HG02798 (cell line): Measurements from ENCODE around the gene LZTS2.

Source experiments
- ATAC-seq: cut with Tn5 transposase; IDR thresholded peaks from one replicate; pipeline ENCODE4 v1.9.1; 2021; ENCODE audit warnings: mild to moderate bottlenecking; ENCODE audit not compliant: unreplicated experiment, poor library complexity

Gene LZTS2

DNA sequence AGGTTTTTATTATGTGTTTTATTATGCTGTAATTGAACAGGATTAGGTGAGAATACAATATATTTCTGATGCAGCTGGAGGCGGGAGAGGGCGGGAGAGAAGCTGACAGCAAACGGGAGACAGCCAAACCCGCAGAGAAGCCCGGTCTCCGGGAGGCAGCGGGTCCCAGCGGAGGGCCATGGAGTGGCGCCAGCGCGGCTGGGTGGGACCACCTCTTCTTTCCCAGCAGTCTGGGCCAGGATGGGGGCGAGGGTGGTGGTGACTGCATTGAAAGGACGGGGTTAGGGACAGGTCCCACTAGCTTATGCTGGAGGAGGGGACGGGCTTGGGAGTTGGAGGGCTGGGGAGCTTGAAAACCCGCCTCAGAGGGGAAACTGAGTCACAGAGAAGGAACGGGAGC, 47.7 kb downstream of the LZTS2 start:
- no peak for ATAC-seq

DNA sequence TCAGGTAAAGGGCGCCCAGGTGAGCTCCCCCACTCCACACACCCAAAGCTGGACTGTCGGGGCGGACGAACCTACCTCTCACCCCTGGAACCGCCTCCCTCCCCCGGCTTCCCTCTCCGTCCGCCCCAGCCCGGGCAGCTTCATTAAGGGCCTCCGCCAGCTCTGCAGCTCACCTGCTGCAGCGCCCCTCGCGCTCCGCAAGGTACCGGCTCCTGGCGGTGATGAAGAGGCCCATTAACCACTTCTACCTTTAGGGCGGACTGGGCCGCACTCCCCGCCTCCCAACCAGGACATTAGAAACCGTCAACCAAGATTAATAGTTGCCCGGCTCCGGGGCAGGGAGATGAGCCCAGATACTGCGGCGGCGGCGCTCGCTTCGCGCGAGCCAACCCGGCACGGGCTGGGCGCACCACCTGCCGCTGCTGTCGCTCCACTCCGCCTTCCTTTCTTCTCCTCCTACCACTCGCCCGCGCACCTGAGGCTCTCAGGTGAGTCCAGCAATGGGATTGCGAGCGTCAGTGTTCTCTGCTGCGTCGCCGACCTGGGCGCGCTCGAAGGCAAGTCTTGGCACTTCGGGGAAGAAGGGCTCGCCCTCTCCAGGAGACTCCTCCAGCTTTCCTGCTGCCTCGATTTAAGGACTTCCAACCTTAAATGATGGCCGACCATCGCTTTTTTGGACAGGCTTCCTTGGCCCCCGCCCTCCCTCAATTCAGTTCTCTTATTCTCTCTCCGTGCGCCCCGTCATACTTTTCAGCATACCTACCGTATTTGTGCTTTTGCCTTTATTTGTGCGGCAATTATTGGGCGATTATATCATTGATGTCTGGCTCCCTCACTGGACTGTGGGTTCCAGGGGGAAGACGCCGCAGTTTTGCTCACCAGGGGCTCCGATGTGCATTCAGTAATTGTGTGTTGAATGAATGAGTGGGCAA, 48.6 kb downstream of the LZTS2 start:
- ATAC-seq: no peak

DNA sequence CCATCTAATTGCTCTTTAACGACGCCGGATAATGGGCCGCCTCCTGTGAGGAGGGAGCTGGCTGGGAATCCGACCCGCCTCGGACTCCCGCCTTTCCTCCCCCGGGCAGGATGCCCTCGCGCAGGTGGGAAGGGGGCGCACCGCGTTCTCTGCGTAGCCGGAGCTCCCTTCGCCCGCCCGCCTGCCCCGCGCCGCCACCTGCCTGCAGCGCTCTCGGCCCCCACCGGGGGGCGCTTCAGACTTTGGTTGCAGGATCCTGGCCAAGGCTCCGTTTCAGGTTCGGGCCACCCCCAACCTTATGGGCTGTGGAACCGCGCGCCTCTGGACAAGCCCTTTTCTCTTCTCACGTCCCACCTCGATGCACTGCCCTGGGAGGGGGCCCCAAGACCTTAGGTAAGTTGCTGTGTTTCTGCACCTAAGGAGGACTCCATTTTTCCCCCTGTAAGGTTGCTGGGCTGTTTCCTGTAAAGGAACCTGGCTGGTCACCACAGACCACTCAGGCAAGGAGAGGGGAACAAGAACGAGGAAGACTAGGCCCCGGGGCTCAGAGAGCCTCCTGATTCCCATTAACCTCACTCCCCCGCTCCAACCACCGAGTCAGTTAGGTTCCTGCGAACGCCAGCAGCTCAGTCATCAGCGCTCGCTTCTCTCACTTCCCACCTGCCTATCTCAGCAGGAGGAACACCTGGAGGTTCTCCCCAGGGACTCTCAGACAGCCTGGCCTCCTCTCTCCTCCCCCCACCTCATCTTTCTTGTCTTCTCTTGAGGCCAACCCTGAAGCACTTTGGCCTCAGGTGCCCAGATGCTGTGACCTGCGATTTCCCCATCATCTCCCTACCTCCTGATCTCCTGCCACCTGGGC, 50.8 kb downstream of the LZTS2 start:
- ATAC-seq: peak; percentile 71

DNA sequence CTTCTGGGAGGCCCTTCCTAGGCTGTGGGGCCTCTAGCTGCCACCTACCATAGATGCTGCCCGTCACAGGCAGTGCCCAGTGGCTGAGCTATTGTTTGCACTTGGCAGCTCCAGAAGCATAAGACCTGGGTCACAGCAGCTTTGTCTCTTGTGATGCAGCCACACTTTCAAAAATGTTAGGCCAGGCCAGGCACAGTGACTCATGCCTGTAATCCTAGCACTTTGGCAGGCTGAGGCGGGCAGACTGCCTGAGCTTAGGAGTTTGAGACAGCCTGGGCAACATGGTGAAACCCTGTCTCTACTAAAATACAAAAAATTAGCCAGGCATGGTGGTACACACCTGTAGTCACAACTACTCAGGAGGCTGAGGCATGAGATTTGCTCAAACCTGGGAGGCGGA, 52.7 kb downstream of the LZTS2 start:
- no peak for ATAC-seq

DNA sequence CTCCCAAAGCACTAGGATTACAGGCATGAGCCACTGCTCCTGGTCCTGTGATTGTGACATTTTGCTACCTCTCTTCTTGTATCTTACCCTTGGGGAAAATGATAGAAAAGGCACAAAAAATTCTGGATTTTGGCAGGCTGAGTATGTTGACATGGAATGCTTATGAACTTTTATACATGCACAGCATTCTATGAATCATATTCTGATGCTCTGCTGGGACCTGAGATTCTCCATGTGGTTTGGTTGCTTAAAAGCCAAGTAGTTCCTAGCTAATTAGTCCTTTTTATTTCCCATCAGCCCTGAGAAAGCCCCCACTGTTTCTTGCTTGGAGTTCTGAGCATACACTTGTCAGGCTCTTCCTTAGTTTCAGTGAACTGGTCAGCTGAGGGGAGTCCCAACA, 53.9 kb downstream of the LZTS2 start:
- no peak for ATAC-seq

DNA sequence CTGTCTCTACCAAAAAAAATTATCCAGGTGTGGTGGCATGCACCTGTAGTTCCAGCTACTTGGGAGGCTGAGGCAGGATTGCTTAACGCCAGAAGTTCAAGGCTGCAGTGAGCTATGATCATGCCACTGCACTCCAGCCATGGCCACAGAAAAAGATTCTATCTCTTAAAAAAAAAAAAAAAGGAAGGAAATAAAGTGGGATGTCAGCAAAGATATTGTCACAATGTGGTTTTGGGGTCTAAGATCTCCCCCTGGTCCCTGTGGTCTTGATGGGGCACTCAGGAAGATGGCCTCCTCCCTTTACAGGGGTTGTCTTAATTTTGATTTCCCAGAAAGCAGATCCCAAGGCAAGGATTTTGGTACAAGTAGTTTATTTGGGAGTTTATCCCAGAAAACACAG, 54.7 kb downstream of the LZTS2 start:
- no peak for ATAC-seq

DNA sequence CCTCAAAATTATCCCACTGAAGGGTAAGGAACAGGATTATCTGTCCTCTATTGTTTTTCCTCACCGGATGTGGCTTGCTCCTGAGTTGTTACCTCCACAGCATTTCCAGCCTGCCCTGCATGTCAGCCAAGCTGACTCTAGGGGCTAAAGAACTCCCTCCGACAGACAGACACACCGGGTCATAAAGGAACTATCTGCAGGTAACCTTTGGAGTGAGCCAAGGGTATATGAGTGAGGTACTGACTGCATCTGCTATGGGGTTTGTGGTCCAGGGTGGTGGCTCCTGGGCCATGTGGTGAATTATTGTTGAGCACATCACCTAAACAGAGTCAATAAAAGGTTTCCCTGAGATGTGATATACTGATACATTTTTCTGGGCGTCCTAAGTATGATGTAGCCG, 55.3 kb downstream of the LZTS2 start:
- ATAC-seq: no peak

DNA sequence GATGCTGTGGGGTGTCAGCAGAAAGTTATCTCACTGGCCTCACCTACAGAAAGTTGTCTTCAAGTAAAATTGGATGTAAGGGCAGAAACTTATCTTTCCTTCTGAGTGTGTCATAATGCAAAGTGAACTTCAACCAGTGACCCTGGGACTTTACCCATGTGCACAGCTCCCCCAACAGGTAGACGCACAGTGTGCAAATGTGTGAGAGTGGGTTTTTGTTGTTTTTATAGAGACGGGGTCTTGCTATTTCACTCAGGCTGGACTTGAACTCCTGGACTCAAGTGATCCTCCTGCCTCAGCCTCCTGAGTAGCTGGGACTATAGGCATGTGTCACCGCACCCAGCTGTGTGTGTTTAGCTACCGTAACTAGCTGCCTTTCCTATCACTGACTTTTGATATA, 55.8 kb downstream of the LZTS2 start:
- ATAC-seq: no peak

DNA sequence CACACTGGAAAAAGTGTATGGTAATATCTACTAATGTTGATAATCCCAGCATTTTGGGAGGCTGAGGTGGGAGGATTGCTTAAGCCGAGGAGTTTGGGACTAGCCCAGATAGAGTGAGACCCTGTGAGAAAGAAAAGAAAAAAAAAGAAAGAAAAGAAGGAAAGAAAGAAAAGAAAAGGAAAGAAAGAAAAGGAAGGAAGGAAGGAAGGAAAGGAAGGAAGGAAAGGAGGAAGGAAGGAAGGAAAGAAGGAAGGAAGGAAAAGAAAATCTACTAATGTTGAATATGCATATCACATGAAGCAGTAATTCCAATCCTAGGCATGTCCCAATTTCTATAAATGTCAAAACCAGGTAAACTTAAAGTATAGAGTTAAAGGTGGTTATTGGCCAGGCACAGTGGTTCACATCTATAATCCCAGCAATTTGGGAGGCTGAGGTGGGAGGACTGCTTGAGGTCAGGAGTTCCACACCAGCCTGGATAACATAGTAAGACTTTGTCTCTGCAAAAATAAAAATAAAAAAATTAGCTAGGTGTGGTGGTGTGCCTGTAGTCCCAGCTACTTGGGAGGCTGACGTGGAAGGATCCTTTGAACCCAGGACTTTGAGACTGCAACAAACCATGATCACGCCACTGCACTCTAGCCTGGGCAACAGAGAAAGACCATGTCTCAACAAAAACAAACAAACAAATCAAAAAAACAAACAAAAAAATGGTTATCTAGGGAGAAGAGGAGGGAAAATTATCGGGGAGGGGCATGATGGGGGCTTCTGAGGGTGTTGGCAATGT, 57.0 kb downstream of the LZTS2 start:
- ATAC-seq: no peak
